Skeletal muscle satellite cell (primary cell): ENCODE measurements around the gene ENO3.

ENCODE experiments used
- H3K27me3 ChIP-seq: 2 replicates; pipeline ENCODE4 v1.7.0; 2013; ENCODE audit warnings: low read length; ENCODE audit not compliant: control insufficient read depth, insufficient read depth
- H3K36me3 ChIP-seq: 2 replicates; pipeline ENCODE4 v1.7.0; 2013; ENCODE audit warnings: mild to moderate bottlenecking, control low read depth, low read length; ENCODE audit not compliant: insufficient read depth
- H3K4me1 ChIP-seq: 2 replicates; pipeline ENCODE4 v1.7.0; 2013; ENCODE audit warnings: low read length; ENCODE audit not compliant: control insufficient read depth, insufficient read depth
- H3K4me2 ChIP-seq: 2 replicates; pipeline ENCODE4 v1.7.0; 2013; ENCODE audit warnings: mild to moderate bottlenecking, low read length
- H3K4me3 ChIP-seq: 2 replicates; pipeline ENCODE4 v1.7.0; 2013; ENCODE audit warnings: low read length
- H3K9ac ChIP-seq: 2 replicates; pipeline ENCODE4 v1.7.0; 2013; ENCODE audit warnings: mild to moderate bottlenecking, low read depth, low read length, moderate library complexity
- H3K9me3 ChIP-seq: replicated peaks from 2 replicates; pipeline ENCODE4 v1.7.0; 2013; ENCODE audit warnings: mild to moderate bottlenecking, control low read depth, low read length

ENO3 gene

GRCh38 chr17:4969551-4970173, 18.7 kb downstream of the ENO3 start:
- no peaks in the 10 kb centered on the region for H3K9me3 ChIP-seq
- H3K9ac ChIP-seq: peak overlapping the region; percentile 95
- peak overlapping the region; percentile 87 for H3K4me3 ChIP-seq
- peak overlapping the region; percentile 99 for H3K4me2 ChIP-seq
- H3K36me3 ChIP-seq: peaks cover 49% of the 10 kb centered on the region
- H3K4me1 ChIP-seq: peaks cover 31% of the 10 kb centered on the region
- no peaks in the 10 kb centered on the region for H3K27me3 ChIP-seq

GRCh38 chr17:4970273-4970672, 19.4 kb downstream of the ENO3 start:
- Histone ChIP-seq H3K4me2 (no peak overlapping the region), H3K9me3 (no peaks in the 10 kb centered on the region), H3K27me3 (no peaks in the 10 kb centered on the region), H3K9ac (no peak overlapping the region), H3K4me3 (no peak overlapping the region), H3K36me3 (peaks cover 50% of the 10 kb centered on the region), H3K4me1 (peaks cover 31% of the 10 kb centered on the region)

DNA sequence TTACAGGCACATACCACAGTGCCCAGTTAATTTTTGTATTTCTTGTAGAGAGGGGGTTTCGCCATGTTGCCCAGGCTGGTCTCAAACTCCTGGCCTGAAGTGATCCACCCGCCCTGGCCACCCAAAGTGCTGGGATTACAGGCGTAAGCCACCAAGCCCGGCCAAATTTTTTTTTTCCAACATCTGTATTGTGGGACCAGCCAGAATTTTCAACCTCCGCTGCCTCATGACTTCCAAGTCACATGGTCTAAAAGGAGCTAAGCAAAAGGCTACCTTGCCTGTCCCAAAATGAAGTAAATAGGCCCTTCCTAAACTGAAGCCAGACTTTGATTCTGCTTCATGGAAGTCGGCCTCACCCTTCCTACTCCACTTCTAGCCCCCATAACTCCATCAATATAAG, 20.9 kb downstream of the ENO3 start:
- Histone ChIP-seq H3K9ac (no peak overlapping the region), H3K4me2 (no peak overlapping the region), H3K4me1 (peaks cover 24% of the 10 kb centered on the region), H3K9me3 (no peaks in the 10 kb centered on the region), H3K4me3 (no peak overlapping the region), H3K36me3 (peaks cover 56% of the 10 kb centered on the region), H3K27me3 (no peaks in the 10 kb centered on the region)

- no peak overlapping the region for H3K4me3 ChIP-seq
- H3K36me3 ChIP-seq: peaks cover 61% of the 10 kb centered on the region
- no peak overlapping the region for H3K9ac ChIP-seq
- peaks cover 24% of the 10 kb centered on the region for H3K4me1 ChIP-seq
- H3K27me3 ChIP-seq: no peaks in the 10 kb centered on the region
- H3K9me3 ChIP-seq: no peaks in the 10 kb centered on the region
- H3K4me2 ChIP-seq: no peak overlapping the region
These were observed 21.4 kb downstream of the ENO3 start for GRCh38 chr17:4972322-4972721.

DNA sequence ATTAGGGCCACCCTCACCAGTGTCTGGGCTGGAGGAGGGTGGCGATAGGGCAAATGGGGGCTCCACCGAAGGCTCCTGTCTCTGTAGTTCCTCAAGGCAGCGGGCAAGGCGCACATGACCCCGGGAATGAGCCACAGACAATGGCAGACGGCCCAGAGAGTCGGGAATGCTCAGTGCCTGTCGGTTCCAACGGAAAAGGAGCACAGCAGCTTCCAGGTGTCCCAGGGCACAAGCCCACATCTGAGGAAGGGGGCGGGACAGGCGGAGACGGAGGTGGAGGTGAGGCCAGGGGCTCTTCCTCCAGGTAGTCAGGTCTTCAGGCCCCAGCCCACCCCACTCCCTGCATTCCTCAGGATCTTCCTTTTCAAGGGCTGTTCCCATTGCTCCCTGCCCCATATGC, 21.8 kb downstream of the ENO3 start:
- no peaks in the 10 kb centered on the region for H3K9me3 ChIP-seq
- H3K4me2 ChIP-seq: no peak overlapping the region
- H3K36me3 ChIP-seq: peaks cover 65% of the 10 kb centered on the region
- H3K4me1 ChIP-seq: peaks cover 24% of the 10 kb centered on the region
- H3K9ac ChIP-seq: no peak overlapping the region
- H3K4me3 ChIP-seq: no peak overlapping the region
- no peaks in the 10 kb centered on the region for H3K27me3 ChIP-seq

DNA sequence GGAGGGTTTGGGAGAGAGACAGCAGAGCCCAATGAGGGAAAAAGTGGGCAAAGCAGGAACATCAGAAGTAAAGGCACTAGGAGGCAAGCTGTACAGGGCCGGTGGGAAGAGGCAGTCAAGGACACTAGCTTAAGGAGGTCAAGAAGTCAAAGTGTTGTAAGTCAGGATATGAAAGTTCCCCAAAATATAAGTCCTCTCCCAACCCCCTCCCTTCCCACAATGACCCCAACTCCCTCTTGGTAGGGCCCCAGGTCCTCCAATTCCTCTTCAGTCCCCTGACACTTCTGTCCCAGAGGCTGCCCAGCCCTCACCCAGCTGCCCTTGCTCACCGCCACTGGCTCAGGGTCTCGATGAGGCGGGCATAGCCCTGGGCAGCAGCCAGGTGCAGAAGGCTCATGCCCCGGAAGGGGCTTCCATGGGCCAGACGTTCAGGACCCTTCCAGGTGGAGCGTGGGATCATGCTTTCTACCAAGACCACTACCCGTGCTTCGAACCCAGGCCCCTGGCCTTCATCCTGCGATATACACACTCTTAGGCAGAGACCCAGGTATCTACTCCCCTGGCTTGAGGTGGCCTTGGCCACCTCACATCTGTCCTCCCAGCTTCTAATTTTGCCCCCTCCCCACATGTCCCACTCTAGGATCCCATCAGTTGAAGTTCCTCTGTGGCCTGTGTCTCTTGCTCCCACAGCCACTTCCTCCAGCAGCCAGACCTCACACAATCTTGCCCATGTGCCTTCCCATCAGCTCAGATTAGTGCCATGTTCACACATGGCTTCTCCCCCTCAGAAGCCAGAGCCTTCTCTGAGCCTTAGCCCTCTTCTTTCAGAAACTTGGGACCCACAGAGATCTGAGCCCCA, 22.6 kb downstream of the ENO3 start:
- Histone ChIP-seq H3K36me3 (peaks cover 72% of the 10 kb centered on the region), H3K27me3 (no peaks in the 10 kb centered on the region), H3K4me2 (no peak overlapping the region), H3K4me3 (no peak overlapping the region), H3K9ac (no peak overlapping the region), H3K4me1 (peaks cover 18% of the 10 kb centered on the region), H3K9me3 (no peaks in the 10 kb centered on the region)

DNA sequence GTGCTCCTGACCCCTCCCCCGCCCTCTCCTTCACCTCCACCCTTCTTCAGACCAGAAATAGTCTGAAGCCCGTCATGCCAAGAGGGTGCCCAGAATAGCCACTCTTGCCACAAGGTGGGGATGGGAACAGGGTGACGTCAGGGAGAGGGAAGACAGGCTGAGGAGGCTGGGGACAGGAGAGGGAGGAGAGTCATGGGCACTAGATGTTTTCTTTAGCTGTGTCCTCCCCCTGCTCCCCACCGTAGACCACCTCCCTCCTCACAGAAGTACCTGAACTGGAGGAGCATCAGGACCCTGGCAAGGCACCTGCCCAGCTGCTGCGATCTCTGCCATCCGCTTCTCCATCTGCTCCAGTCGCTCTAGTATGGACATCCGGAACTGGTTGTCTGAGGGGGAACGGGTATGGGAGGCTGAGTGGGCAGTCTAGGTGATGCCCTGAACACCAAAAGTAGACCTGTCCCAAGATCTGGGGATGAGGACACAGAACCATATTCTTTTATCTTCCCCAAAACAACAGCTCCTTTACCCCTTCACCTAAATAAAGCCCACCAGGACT, 23.3 kb downstream of the ENO3 start:
- Histone ChIP-seq H3K9ac (no peak overlapping the region), H3K4me3 (no peak overlapping the region), H3K9me3 (no peaks in the 10 kb centered on the region), H3K4me1 (peaks cover 11% of the 10 kb centered on the region), H3K36me3 (peaks cover 78% of the 10 kb centered on the region), H3K4me2 (no peak overlapping the region), H3K27me3 (no peaks in the 10 kb centered on the region)

GRCh38 chr17:4978726-4979125, 27.8 kb downstream of the ENO3 start:
- no peak overlapping the region for H3K4me2 ChIP-seq
- H3K36me3 ChIP-seq: peaks cover 73% of the 10 kb centered on the region
- H3K4me3 ChIP-seq: no peak overlapping the region
- no peaks in the 10 kb centered on the region for H3K27me3 ChIP-seq
- no peaks in the 10 kb centered on the region for H3K9me3 ChIP-seq
- H3K9ac ChIP-seq: no peak overlapping the region
- peaks cover 8% of the 10 kb centered on the region for H3K4me1 ChIP-seq

DNA sequence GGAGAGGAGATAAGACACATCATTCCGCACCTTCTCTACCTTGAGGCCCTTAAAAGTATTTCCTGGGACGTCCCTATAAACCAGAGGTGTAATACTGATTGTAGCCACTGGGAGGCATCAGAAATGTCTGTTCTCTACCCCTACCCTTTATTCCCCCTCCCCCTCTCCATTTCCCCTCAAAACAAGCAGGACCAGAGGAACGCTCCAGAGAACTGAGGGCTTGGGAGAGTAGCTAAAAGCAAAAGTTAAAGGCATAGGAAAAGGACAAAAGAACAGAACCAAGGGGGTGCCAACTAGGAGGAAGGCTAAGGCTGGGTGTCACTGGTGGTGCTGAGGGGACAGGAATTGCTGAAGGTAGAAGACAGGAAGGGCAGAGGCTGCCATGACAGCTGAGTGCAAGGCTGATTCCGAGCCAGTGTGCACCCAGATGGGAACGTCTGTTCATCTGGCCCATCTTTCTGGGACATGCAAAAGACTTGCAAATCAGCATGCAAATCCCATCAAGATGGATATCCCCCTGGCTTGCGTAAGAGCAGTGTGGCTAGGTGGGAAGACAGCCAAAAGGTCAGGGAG, 29.8 kb downstream of the ENO3 start:
- Histone ChIP-seq H3K9me3 (no peaks in the 10 kb centered on the region), H3K4me1 (peaks cover 9% of the 10 kb centered on the region), H3K36me3 (peaks cover 57% of the 10 kb centered on the region), H3K27me3 (no peaks in the 10 kb centered on the region), H3K4me3 (no peak overlapping the region), H3K9ac (no peak overlapping the region), H3K4me2 (no peak overlapping the region)

DNA sequence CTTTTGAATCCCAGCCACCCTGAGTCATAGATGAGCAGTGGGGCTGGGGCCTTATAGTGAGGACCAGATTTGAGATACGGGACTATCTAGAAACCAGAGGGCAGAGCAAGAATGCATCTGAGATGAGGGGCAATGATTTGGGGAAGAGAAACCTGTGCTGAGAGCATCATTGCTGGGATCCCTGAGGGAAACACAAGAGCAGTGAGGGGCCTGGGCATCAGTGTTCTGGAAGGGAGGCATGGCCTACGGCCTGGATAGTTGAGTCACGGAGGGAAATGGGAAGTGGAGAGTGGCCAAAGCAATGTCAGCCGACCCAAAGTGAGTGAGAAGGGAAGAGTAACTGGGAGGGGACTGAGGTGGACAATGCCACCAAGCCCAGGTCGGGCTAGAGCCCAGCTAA, 31.4 kb downstream of the ENO3 start:
- no peaks in the 10 kb centered on the region for H3K27me3 ChIP-seq
- H3K4me1 ChIP-seq: peaks cover 21% of the 10 kb centered on the region
- peaks cover 48% of the 10 kb centered on the region for H3K36me3 ChIP-seq
- no peak overlapping the region for H3K4me2 ChIP-seq
- no peak overlapping the region for H3K4me3 ChIP-seq
- H3K9me3 ChIP-seq: no peaks in the 10 kb centered on the region
- no peak overlapping the region for H3K9ac ChIP-seq

GRCh38 chr17:4986403-4986802, 35.5 kb downstream of the ENO3 start:
- Histone ChIP-seq H3K4me3 (peak overlapping the region; percentile 99), H3K4me2 (peak overlapping the region; percentile 91), H3K4me1 (peaks cover 33% of the 10 kb centered on the region), H3K9me3 (no peaks in the 10 kb centered on the region), H3K9ac (peak overlapping the region; percentile 86), H3K36me3 (peaks cover 14% of the 10 kb centered on the region), H3K27me3 (no peaks in the 10 kb centered on the region)
